BLaER1 (cell line): ENCODE measurements around the gene GABRB3.

Experiments used
- H3K27ac ChIP-seq: shearing (Covaris generic); formaldehyde crosslinking; 2 replicates; pipeline ENCODE4 v1.8.1; 2022
- H3K27me3 ChIP-seq: shearing (Covaris generic); formaldehyde crosslinking; 2 replicates; pipeline ENCODE4 v1.8.1; 2022
- H3K36me3 ChIP-seq: shearing (Covaris generic); formaldehyde crosslinking; 2 replicates; pipeline ENCODE4 v1.8.1; 2022
- H3K4me1 ChIP-seq: shearing (Covaris generic); formaldehyde crosslinking; 2 replicates; pipeline ENCODE4 v1.8.1; 2022
- H3K4me2 ChIP-seq: shearing (Covaris generic); formaldehyde crosslinking; 2 replicates; pipeline ENCODE4 v1.8.1; 2022
- H3K4me3 ChIP-seq: shearing (Covaris generic); formaldehyde crosslinking; 2 replicates; pipeline ENCODE4 v1.8.1; 2022
- H3K9ac ChIP-seq: shearing (Covaris generic); formaldehyde crosslinking; 2 replicates; pipeline ENCODE4 v1.8.1; 2022
- H3K9me3 ChIP-seq: shearing (Covaris generic); formaldehyde crosslinking; 2 replicates; pipeline ENCODE4 v1.8.1; 2022
- H4K20me1 ChIP-seq: shearing (Covaris generic); formaldehyde crosslinking; 2 replicates; pipeline ENCODE4 v1.8.1; 2022
- Cebpa-rat ChIP-seq: shearing (Covaris generic); IDR thresholded peaks from 2 replicates; pipeline ENCODE4 v1.8.1; 2022

Gene GABRB3

GRCh38 chr15:26662283-26662682, 110.6 kb downstream of the GABRB3 start:
- H3K9me3 ChIP-seq: no peaks in the 10 kb centered on the region
- TF ChIP-seq Cebpa-rat: no peak
- H3K36me3 ChIP-seq: no peaks in the 10 kb centered on the region
- no peak overlapping the region for H3K4me3 ChIP-seq
- H3K27ac ChIP-seq: peak overlapping the region; percentile 42
- no peaks in the 10 kb centered on the region for H3K27me3 ChIP-seq
- H3K4me2 ChIP-seq: peak overlapping the region; percentile 76
- no peak overlapping the region for H3K9ac ChIP-seq
- peaks cover 39% of the 10 kb centered on the region for H3K4me1 ChIP-seq
- H4K20me1 ChIP-seq: no peaks in the 10 kb centered on the region

GRCh38 chr15:26661748-26662147, 111.1 kb downstream of the GABRB3 start:
- Histone ChIP-seq H3K9me3 (no peaks in the 10 kb centered on the region), H3K4me3 (no peak overlapping the region), H3K27ac (peak overlapping the region; percentile 42), H3K4me2 (peak overlapping the region; percentile 76), H3K4me1 (peaks cover 39% of the 10 kb centered on the region), H4K20me1 (no peaks in the 10 kb centered on the region), H3K9ac (no peak overlapping the region), H3K36me3 (no peaks in the 10 kb centered on the region), H3K27me3 (no peaks in the 10 kb centered on the region)
- TF ChIP-seq Cebpa-rat: no peak

GRCh38 chr15:26661107-26661506, 111.8 kb downstream of the GABRB3 start:
- peak overlapping the region; percentile 76 for H3K4me2 ChIP-seq
- peaks cover 39% of the 10 kb centered on the region for H3K4me1 ChIP-seq
- TF ChIP-seq Cebpa-rat: no peak
- no peak overlapping the region for H3K27ac ChIP-seq
- no peaks in the 10 kb centered on the region for H4K20me1 ChIP-seq
- H3K9me3 ChIP-seq: no peaks in the 10 kb centered on the region
- no peaks in the 10 kb centered on the region for H3K36me3 ChIP-seq
- H3K27me3 ChIP-seq: no peaks in the 10 kb centered on the region
- H3K4me3 ChIP-seq: no peak overlapping the region
- H3K9ac ChIP-seq: no peak overlapping the region

GRCh38 chr15:26660241-26660640, 112.6 kb downstream of the GABRB3 start:
- H4K20me1 ChIP-seq: no peaks in the 10 kb centered on the region
- no peak for TF ChIP-seq Cebpa-rat
- no peaks in the 10 kb centered on the region for H3K27me3 ChIP-seq
- no peak overlapping the region for H3K9ac ChIP-seq
- H3K4me2 ChIP-seq: peak overlapping the region; percentile 76
- H3K4me1 ChIP-seq: peaks cover 39% of the 10 kb centered on the region
- no peak overlapping the region for H3K27ac ChIP-seq
- no peaks in the 10 kb centered on the region for H3K9me3 ChIP-seq
- no peaks in the 10 kb centered on the region for H3K36me3 ChIP-seq
- no peak overlapping the region for H3K4me3 ChIP-seq

- H3K9ac ChIP-seq: no peak overlapping the region
- no peak overlapping the region for H3K27ac ChIP-seq
- no peaks in the 10 kb centered on the region for H4K20me1 ChIP-seq
- TF ChIP-seq Cebpa-rat: no peak
- H3K4me2 ChIP-seq: no peak overlapping the region
- H3K36me3 ChIP-seq: no peaks in the 10 kb centered on the region
- H3K27me3 ChIP-seq: no peaks in the 10 kb centered on the region
- no peak overlapping the region for H3K4me3 ChIP-seq
- H3K9me3 ChIP-seq: peaks cover 4% of the 10 kb centered on the region; the same call in 1 of the 2 replicates
- H3K4me1 ChIP-seq: peaks cover 38% of the 10 kb centered on the region
Measured at GRCh38 chr15:26658290-26658689, 114.6 kb downstream of the GABRB3 start.

- peaks cover 16% of the 10 kb centered on the region for H3K4me1 ChIP-seq
- H3K9me3 ChIP-seq: peaks cover 9% of the 10 kb centered on the region
- H3K36me3 ChIP-seq: no peaks in the 10 kb centered on the region
- TF ChIP-seq Cebpa-rat: no peak
- no peak overlapping the region for H3K4me3 ChIP-seq
- no peak overlapping the region for H3K9ac ChIP-seq
- H4K20me1 ChIP-seq: no peaks in the 10 kb centered on the region
- no peaks in the 10 kb centered on the region for H3K27me3 ChIP-seq
- H3K4me2 ChIP-seq: no peak overlapping the region
- H3K27ac ChIP-seq: no peak overlapping the region
Measured at GRCh38 chr15:26656080-26656479, 116.8 kb downstream of the GABRB3 start.

GRCh38 chr15:26651909-26652308, 121.0 kb downstream of the GABRB3 start:
- H3K36me3 ChIP-seq: no peaks in the 10 kb centered on the region
- no peaks in the 10 kb centered on the region for H4K20me1 ChIP-seq
- no peaks in the 10 kb centered on the region for H3K27me3 ChIP-seq
- TF ChIP-seq Cebpa-rat: no peak
- no peaks in the 10 kb centered on the region for H3K4me1 ChIP-seq
- no peak overlapping the region for H3K27ac ChIP-seq
- peaks cover 17% of the 10 kb centered on the region for H3K9me3 ChIP-seq
- H3K4me2 ChIP-seq: no peak overlapping the region
- no peak overlapping the region for H3K9ac ChIP-seq
- H3K4me3 ChIP-seq: no peak overlapping the region

- Histone ChIP-seq H3K9me3 (peaks cover 17% of the 10 kb centered on the region), H3K27ac (no peak overlapping the region), H3K9ac (no peak overlapping the region), H3K27me3 (no peaks in the 10 kb centered on the region), H3K4me3 (no peak overlapping the region), H3K36me3 (no peaks in the 10 kb centered on the region), H3K4me2 (no peak overlapping the region), H4K20me1 (no peaks in the 10 kb centered on the region), H3K4me1 (no peaks in the 10 kb centered on the region)
- no peak for TF ChIP-seq Cebpa-rat
Measured at GRCh38 chr15:26648676-26649075, 124.2 kb downstream of the GABRB3 start.

GRCh38 chr15:26644948-26645347, 127.9 kb downstream of the GABRB3 start:
- Histone ChIP-seq H3K27ac (no peak overlapping the region), H3K4me1 (no peaks in the 10 kb centered on the region), H3K27me3 (no peaks in the 10 kb centered on the region), H3K9ac (no peak overlapping the region), H3K36me3 (no peaks in the 10 kb centered on the region), H4K20me1 (no peaks in the 10 kb centered on the region), H3K4me2 (no peak overlapping the region), H3K9me3 (no peaks in the 10 kb centered on the region), H3K4me3 (no peak overlapping the region)
- no peak for TF ChIP-seq Cebpa-rat

- Histone ChIP-seq H3K36me3 (no peaks in the 10 kb centered on the region), H3K4me3 (no peak overlapping the region), H4K20me1 (no peaks in the 10 kb centered on the region), H3K4me2 (no peak overlapping the region), H3K4me1 (no peaks in the 10 kb centered on the region), H3K27me3 (no peaks in the 10 kb centered on the region), H3K27ac (no peak overlapping the region), H3K9ac (no peak overlapping the region), H3K9me3 (no peaks in the 10 kb centered on the region)
- no peak for TF ChIP-seq Cebpa-rat
Measured at GRCh38 chr15:26641144-26641543, 131.7 kb downstream of the GABRB3 start.

GRCh38 chr15:26640601-26641000, 132.3 kb downstream of the GABRB3 start:
- H3K4me3 ChIP-seq: no peak overlapping the region
- H4K20me1 ChIP-seq: no peaks in the 10 kb centered on the region
- no peak for TF ChIP-seq Cebpa-rat
- H3K27ac ChIP-seq: no peak overlapping the region
- no peaks in the 10 kb centered on the region for H3K4me1 ChIP-seq
- no peaks in the 10 kb centered on the region for H3K9me3 ChIP-seq
- H3K36me3 ChIP-seq: no peaks in the 10 kb centered on the region
- H3K27me3 ChIP-seq: no peaks in the 10 kb centered on the region
- H3K9ac ChIP-seq: no peak overlapping the region
- H3K4me2 ChIP-seq: no peak overlapping the region
